H9 (cell line): ENCODE results near the gene GPR42. TPM values are rescaled to one million over a fixed set of nuclear protein-coding genes. Genes with fewer than 3 reads are reported as not detected.

Experiments
- DNase-seq: peaks from one replicate; pipeline ENCODE4 v3.0.0-alpha.2; 2017
- H2AFZ ChIP-seq: one replicate; pipeline ENCODE4 v1.6.1; 2013; ENCODE audit warnings: mild to moderate bottlenecking, low read length, control low read depth, moderate library complexity
- H2AK5ac ChIP-seq: 2 replicates; pipeline ENCODE4 v1.6.1; 2013; ENCODE audit warnings: low read length, control low read depth, mixed read lengths; ENCODE audit not compliant: insufficient read length
- H2BK120ac ChIP-seq: one replicate; pipeline ENCODE4 v1.6.1; 2013; ENCODE audit warnings: low read depth, mild to moderate bottlenecking, low read length, control low read depth, inconsistent platforms; ENCODE audit not compliant: poor library complexity, severe bottlenecking
- H2BK12ac ChIP-seq: 2 replicates; pipeline ENCODE4 v1.6.1; 2013; ENCODE audit warnings: low read length, control low read depth, mixed read lengths, low read depth; ENCODE audit not compliant: insufficient read length
- H2BK15ac ChIP-seq: 2 replicates; pipeline ENCODE4 v1.6.1; 2013; ENCODE audit warnings: low read depth, low read length, control low read depth
- H2BK20ac ChIP-seq: one replicate; pipeline ENCODE4 v1.6.1; 2013; ENCODE audit warnings: low read depth, mild to moderate bottlenecking, low read length, control low read depth, inconsistent platforms; ENCODE audit not compliant: poor library complexity, severe bottlenecking
- H2BK5ac ChIP-seq: 2 replicates; pipeline ENCODE4 v1.6.1; 2013; ENCODE audit warnings: low read length, control low read depth, mixed read lengths; ENCODE audit not compliant: insufficient read length
- H3K14ac ChIP-seq: 2 replicates; pipeline ENCODE4 v1.6.1; 2013; ENCODE audit warnings: low read length, control low read depth; ENCODE audit not compliant: insufficient read depth
- H3K18ac ChIP-seq: 2 replicates; pipeline ENCODE4 v1.6.1; 2013; ENCODE audit warnings: low read depth, mild to moderate bottlenecking, mixed read lengths, low read length, control low read depth; ENCODE audit not compliant: insufficient read length
- H3K23ac ChIP-seq: 2 replicates; pipeline ENCODE4 v1.6.1; 2013; ENCODE audit warnings: low read length, control low read depth, mixed read lengths, low read depth; ENCODE audit not compliant: insufficient read length
- H3K23me2 ChIP-seq: 2 replicates; pipeline ENCODE4 v1.6.1; 2013; ENCODE audit warnings: low read depth, mild to moderate bottlenecking, mixed read lengths, low read length, control low read depth; ENCODE audit not compliant: insufficient read length, poor library complexity, severe bottlenecking
- H3K27ac ChIP-seq: 2 replicates; pipeline ENCODE4 v1.5.1; 2013; ENCODE audit warnings: low read length, control low read depth, mixed read lengths, low read depth; ENCODE audit not compliant: insufficient read length
- H3K27me3 ChIP-seq: 2 replicates; pipeline ENCODE4 v1.6.1; 2013; ENCODE audit warnings: low read length, control low read depth, inconsistent platforms; ENCODE audit not compliant: insufficient read depth
- H3K4ac ChIP-seq: 2 replicates; pipeline ENCODE4 v1.6.1; 2013; ENCODE audit warnings: low read depth, mild to moderate bottlenecking, control low read depth, inconsistent platforms, low read length, moderate library complexity
- H3K4me1 ChIP-seq: 2 replicates; pipeline ENCODE4 v1.6.1; 2013; ENCODE audit warnings: low read length, control low read depth, inconsistent platforms; ENCODE audit not compliant: insufficient read depth
- H3K4me2 ChIP-seq: 2 replicates; pipeline ENCODE4 v1.6.1; 2013; ENCODE audit warnings: low read length, control low read depth, mixed read lengths; ENCODE audit not compliant: insufficient read length, insufficient read depth
- H3K56ac ChIP-seq: 2 replicates; pipeline ENCODE4 v1.6.1; 2013; ENCODE audit warnings: low read depth, mild to moderate bottlenecking, mixed read lengths, low read length, control low read depth; ENCODE audit not compliant: insufficient read length
- H3K79me1 ChIP-seq: 2 replicates; pipeline ENCODE4 v1.6.1; 2013; ENCODE audit warnings: low read depth, mild to moderate bottlenecking, moderate library complexity, low read length, control low read depth, inconsistent platforms; ENCODE audit not compliant: insufficient read depth, poor library complexity, severe bottlenecking
- H3K79me2 ChIP-seq: 2 replicates; pipeline ENCODE4 v1.6.1; 2013; ENCODE audit warnings: low read length, control low read depth, inconsistent platforms; ENCODE audit not compliant: insufficient read depth
- H3K9ac ChIP-seq: 2 replicates; pipeline ENCODE4 v1.6.1; 2013; ENCODE audit warnings: low read length, control low read depth, mixed read lengths; ENCODE audit not compliant: insufficient read length; ENCODE audit errors: extremely low read depth
- H3K9me3 ChIP-seq: one replicate; pipeline ENCODE4 v1.6.1; 2013; ENCODE audit warnings: low read depth, low read length, inconsistent platforms; ENCODE audit not compliant: control insufficient read depth
- H3T11ph ChIP-seq: one replicate; pipeline ENCODE4 v1.6.1; 2013; ENCODE audit warnings: mild to moderate bottlenecking, low read length, control low read depth, inconsistent platforms
- H4K20me1 ChIP-seq: one replicate; pipeline ENCODE4 v1.6.1; 2013; ENCODE audit not compliant: control insufficient read depth, insufficient read length, insufficient read depth
- H4K5ac ChIP-seq: 2 replicates; pipeline ENCODE4 v1.6.1; 2013; ENCODE audit warnings: low read depth, mild to moderate bottlenecking, mixed read lengths, low read length, control low read depth; ENCODE audit not compliant: insufficient read length
- H4K8ac ChIP-seq: replicated peaks from 2 replicates; pipeline ENCODE4 v1.6.1; 2013; ENCODE audit warnings: low read length, control low read depth, mixed read lengths, low read depth; ENCODE audit not compliant: insufficient read length
- H4K91ac ChIP-seq: 2 replicates; pipeline ENCODE4 v1.6.1; 2013; ENCODE audit warnings: low read depth, mild to moderate bottlenecking, moderate library complexity, mixed read lengths, low read length, control low read depth; ENCODE audit not compliant: insufficient read length
- H3K27ac Mint-ChIP-seq, 3 experiments: 2 replicates in 2 of 3; 3 replicates in 1 of 3; pipeline ENCODE4 v1.8.0; 2020 to 2021; ENCODE audit warnings: mixed read lengths in 3 of 3, mild to moderate bottlenecking in 1 of 3, moderate library complexity in 1 of 3
- H3K27me3 Mint-ChIP-seq: 2 replicates; pipeline ENCODE4 v1.8.0; 2021; ENCODE audit warnings: low read depth, mild to moderate bottlenecking, moderate library complexity, mixed read lengths
- H3K36me3 Mint-ChIP-seq, 3 experiments: 2 replicates in 2 of 3; 3 replicates in 1 of 3; pipeline ENCODE4 v1.8.0; 2020 to 2021; ENCODE audit warnings: low read depth in 3 of 3, mixed read lengths in 3 of 3; ENCODE audit not compliant: insufficient read depth in 1 of 3
- H3K4me1 Mint-ChIP-seq, 2 experiments: 2 replicates each; pipeline ENCODE4 v1.8.0; 2020; ENCODE audit warnings: mixed read lengths in 2 of 2
- H3K4me3 Mint-ChIP-seq, 2 experiments: 2 replicates in 1 of 2; 3 replicates in 1 of 2; pipeline ENCODE4 v1.8.0; 2020 to 2021; ENCODE audit warnings: mild to moderate bottlenecking in 2 of 2, mixed read lengths in 2 of 2, moderate library complexity in 1 of 2
- H3K9me3 Mint-ChIP-seq, 2 experiments: 2 replicates in 1 of 2; 3 replicates in 1 of 2; pipeline ENCODE4 v1.8.0; 2020; ENCODE audit warnings: mild to moderate bottlenecking in 2 of 2, mixed read lengths in 2 of 2, moderate library complexity in 1 of 2
- WGBS: extraction: QIAGEN DNeasy Blood & Tissue Kit; methylation state at CpG from one replicate; pipeline ENCODE4 v1.1.7; 2013; ENCODE audit warnings: missing lambda C conversion rate, low lambda C conversion rate, mixed read lengths; ENCODE audit not compliant: insufficient read length; ENCODE audit errors: extremely low coverage; 5-methylcytosine and 5-hydroxymethylcytosine counted together
- total RNA-seq: library from RNA; stranded (reverse); gene quantifications from 2 replicates; pipeline ENCODE4 v1.2.1, GENCODE V29; 2021
- TF ChIP-seq, protein P1 (sequence below): fragments of 200-600 bp; sonication (generic); conservative IDR thresholded peaks from 3 replicates; pipeline ENCODE4 v1.8.0; 2021; ENCODE audit warnings: antibody characterized with exemption, mild to moderate bottlenecking

The GPR42 gene
- total RNA-seq, 1 experiment from 2014 or later: not detected

DNA sequence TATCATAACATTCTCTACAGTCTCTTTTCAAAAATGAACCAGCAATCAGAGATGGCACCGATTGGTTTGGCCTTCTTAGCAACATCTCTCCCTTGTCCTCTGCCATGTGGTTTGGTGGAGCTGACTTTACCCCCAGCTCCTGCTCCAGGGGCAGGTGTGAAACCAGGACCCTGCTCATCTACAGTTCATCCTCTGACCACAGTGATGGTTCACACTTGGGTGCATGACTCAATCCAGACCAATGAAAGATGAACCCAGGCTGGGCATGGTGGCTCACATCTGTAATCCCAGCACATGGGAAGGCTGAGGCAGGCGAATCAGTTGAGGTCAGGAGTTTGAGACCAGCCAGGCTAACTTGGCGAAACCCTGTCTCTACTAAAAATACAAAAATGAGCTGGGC is 43.6 kb downstream of the GPR42 start:
- Histone ChIP-seq H4K91ac (no peak overlapping the region), H3K23ac (no peak overlapping the region), H3K14ac (no peak overlapping the region), H3K27ac (no peak overlapping the region), H3K4me1 (no peaks in the 10 kb centered on the region), H2BK12ac (no peak overlapping the region), H3K27me3 (no peaks in the 10 kb centered on the region), H2BK15ac (no peak overlapping the region), H4K8ac (no peak overlapping the region), H3K9ac (no peak overlapping the region), H2AK5ac (no peak overlapping the region), H3T11ph (no peak overlapping the region), H4K20me1 (no peaks in the 10 kb centered on the region), H3K9me3 (no peaks in the 10 kb centered on the region), H3K79me2 (no peaks in the 10 kb centered on the region), H2BK5ac (no peak overlapping the region), H3K4me2 (no peak overlapping the region), H2AFZ (no peak overlapping the region), H3K56ac (no peak overlapping the region), H4K5ac (no peak overlapping the region), H3K79me1 (no peaks in the 10 kb centered on the region), H3K23me2 (no peaks in the 10 kb centered on the region), H3K4ac (no peak overlapping the region), H2BK20ac (no peak overlapping the region), H2BK120ac (no peak overlapping the region), H3K18ac (no peak overlapping the region)
- no peak for DNase-seq
- Mint-ChIP-seq H3K27me3 (peaks cover 49% of the 10 kb centered on the region), H3K4me1 (no peaks in the 10 kb centered on the region), H3K4me3 (no peak overlapping the region), H3K27ac (no peak overlapping the region), H3K36me3 (no peaks in the 10 kb centered on the region), H3K9me3 (no peaks in the 10 kb centered on the region)
- TF ChIP-seq, protein P1, sequence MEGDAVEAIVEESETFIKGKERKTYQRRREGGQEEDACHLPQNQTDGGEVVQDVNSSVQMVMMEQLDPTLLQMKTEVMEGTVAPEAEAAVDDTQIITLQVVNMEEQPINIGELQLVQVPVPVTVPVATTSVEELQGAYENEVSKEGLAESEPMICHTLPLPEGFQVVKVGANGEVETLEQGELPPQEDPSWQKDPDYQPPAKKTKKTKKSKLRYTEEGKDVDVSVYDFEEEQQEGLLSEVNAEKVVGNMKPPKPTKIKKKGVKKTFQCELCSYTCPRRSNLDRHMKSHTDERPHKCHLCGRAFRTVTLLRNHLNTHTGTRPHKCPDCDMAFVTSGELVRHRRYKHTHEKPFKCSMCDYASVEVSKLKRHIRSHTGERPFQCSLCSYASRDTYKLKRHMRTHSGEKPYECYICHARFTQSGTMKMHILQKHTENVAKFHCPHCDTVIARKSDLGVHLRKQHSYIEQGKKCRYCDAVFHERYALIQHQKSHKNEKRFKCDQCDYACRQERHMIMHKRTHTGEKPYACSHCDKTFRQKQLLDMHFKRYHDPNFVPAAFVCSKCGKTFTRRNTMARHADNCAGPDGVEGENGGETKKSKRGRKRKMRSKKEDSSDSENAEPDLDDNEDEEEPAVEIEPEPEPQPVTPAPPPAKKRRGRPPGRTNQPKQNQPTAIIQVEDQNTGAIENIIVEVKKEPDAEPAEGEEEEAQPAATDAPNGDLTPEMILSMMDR: no peak
- WGBS: no CpG with 5 or more reads among the region's 3 CpGs
